CD4-positive, alpha-beta T cell treated with Interleukin-4 for 1 hour (primary cell): ENCODE results near the gene TPCN1.

Source experiments
- DNase-seq, 2 donors: peaks; one replicate each; pipeline ENCODE4 v3.0.0-alpha.2; 2020 to 2022

The TPCN1 gene

GRCh38 chr12:113317122-113317521, 95.9 kb downstream of the TPCN1 start:
- no peak for DNase-seq

GRCh38 chr12:113318046-113318656, 96.9 kb downstream of the TPCN1 start:
- DNase-seq: no peak

GRCh38 chr12:113318900-113319628, 97.8 kb downstream of the TPCN1 start:
- DNase-seq: no peak

- DNase-seq: no peak
Measured at GRCh38 chr12:113320401-113320800, 99.1 kb downstream of the TPCN1 start.

GRCh38 chr12:113322343-113322742, 101.1 kb downstream of the TPCN1 start:
- DNase-seq: peak in 1 of 2 donors; percentile 28

- no peak for DNase-seq
Measured at GRCh38 chr12:113325916-113326315, 104.7 kb downstream of the TPCN1 start.

GRCh38 chr12:113326775-113327395, 105.6 kb downstream of the TPCN1 start:
- DNase-seq: no peak

- no peak for DNase-seq
Measured at GRCh38 chr12:113328368-113328889, 107.2 kb downstream of the TPCN1 start.

GRCh38 chr12:113329022-113329790, 107.9 kb downstream of the TPCN1 start:
- no peak for DNase-seq

GRCh38 chr12:113329791-113330417, 108.6 kb downstream of the TPCN1 start:
- DNase-seq: no peak

- DNase-seq: no peak
Measured at GRCh38 chr12:113330505-113330904, 109.2 kb downstream of the TPCN1 start.

- no peak for DNase-seq
Measured at GRCh38 chr12:113332688-113333417, 111.6 kb downstream of the TPCN1 start.

- DNase-seq: no peak
Measured at GRCh38 chr12:113333418-113333750, 112.1 kb downstream of the TPCN1 start.

GRCh38 chr12:113333877-113334785, 112.9 kb downstream of the TPCN1 start:
- DNase-seq: peak; percentile 19 to 29

GRCh38 chr12:113334786-113335539, 113.7 kb downstream of the TPCN1 start, which contains the start of gene SLC8B1:
Gene SLC8B1 (minus strand): TSS chr12:113335109. CDS start chr12:113332878, 2,231 bp downstream.
- peak; percentile 85 to 88 for DNase-seq

- DNase-seq: no peak
Measured at GRCh38 chr12:113339540-113339939, 118.3 kb downstream of the TPCN1 start.

GRCh38 chr12:113340061-113340460, 118.8 kb downstream of the TPCN1 start:
- no peak for DNase-seq

GRCh38 chr12:113341535-113341934, 120.3 kb downstream of the TPCN1 start:
- no peak for DNase-seq

- DNase-seq: no peak
Measured at GRCh38 chr12:113345318-113345717, 124.1 kb downstream of the TPCN1 start.

- DNase-seq: no peak
Measured at GRCh38 chr12:113346353-113346752, 125.1 kb downstream of the TPCN1 start.
